GM21381 (cell line): Measurements from ENCODE around the gene METTL1.
"Not testable (repeated sequence)": the region's sequence is repeated elsewhere in the genome, so short reads cannot be mapped to it uniquely, and the experiment has no call there.

Experiments
- ATAC-seq: cut with Tn5 transposase; IDR thresholded peaks from one replicate; pipeline ENCODE4 v1.9.1; 2021; ENCODE audit warnings: mild to moderate bottlenecking, moderate library complexity; ENCODE audit not compliant: unreplicated experiment

METTL1 gene

DNA sequence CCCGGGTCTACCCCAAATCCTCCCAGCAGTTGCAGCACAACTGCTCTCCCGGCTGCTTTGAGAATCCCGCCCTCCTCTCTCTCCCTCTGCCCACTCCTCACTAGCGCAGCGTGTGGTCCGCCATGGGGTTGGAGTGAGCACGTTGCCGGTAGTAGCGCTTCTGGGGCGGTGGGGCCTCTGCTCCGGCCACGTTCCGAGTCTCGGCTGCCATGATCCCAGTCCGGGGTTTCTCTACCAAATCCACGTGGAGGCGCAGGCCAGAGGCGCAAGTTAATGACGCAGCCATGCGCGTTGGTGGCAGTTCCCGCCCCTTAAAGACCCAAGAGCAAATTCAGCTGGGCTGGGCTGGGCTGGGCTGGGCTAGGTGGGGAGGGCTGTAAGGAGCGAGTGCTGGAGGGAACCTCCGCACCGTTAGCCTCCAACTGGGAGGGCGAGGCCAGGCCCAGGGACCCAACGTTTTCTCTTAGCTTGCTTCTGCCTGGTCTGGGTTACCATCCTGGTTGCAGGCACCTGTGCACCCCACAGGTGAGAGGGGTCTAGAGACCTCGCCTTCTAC, at the start of gene METTL1:
Gene METTL1, minus strand, starts transcription at position 233 of the 556 bp plus-strand sequence. Its CDS starts 22 bp downstream, at position 211.
- peak; percentile 79 for ATAC-seq

DNA sequence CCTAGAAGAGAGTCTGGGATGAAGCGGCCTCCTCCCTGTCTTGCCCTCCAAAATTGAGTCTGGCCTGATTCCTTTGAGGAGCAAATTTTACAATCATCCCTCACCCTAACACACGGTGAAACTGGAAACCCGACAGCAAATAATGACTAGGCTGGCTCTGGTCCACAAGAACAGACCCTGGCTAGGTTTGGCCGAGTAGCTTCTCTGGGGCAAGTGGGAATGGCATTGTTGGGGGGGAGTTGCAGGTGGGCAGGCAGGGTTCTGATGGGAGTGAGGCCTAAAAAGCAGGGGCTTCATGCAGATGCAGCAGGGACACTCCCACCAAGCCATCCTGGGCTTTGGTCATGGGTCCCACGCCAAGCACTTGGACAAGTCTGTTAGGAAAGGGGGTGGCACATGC, 49.1 kb upstream of the METTL1 start:
- ATAC-seq: not testable (repeated sequence)

DNA sequence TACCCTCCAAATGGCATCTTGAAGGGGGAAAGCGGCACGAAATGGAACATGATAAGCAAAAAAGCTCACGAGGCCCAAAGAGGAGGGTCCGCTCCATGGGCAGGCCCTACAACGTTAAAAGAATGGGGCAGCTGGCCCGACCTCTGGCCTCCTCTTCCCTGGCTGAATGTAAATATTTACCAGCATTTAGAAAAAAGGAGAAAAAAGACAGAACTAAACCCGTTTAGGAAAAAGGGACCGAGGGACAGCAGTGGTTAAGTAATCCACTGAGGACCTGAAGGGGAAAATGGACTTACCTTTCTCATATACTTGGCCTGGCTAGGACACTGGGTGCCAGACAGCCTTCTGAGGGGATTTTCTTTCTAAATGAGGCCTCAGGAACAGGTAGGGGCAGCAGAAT, 48.2 kb upstream of the METTL1 start:
- not testable (repeated sequence) for ATAC-seq

DNA sequence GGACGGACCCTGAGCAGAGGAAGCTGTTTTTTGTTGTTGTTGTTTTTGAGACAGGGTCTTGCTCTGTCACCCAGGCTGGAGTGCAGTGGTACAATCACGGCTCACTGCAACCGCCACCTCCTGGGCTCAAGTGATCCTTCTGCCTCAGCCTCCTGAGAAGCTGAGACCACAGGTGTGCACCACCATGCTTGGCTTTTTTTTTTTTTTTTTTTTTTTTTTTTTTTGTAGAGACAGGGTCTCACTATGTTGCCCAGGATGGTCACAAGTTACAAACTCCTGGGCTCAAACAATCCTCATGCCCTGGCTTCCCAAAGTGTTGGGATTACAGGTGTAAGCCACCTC, 46.1 kb upstream of the METTL1 start:
- ATAC-seq: not testable (repeated sequence)

DNA sequence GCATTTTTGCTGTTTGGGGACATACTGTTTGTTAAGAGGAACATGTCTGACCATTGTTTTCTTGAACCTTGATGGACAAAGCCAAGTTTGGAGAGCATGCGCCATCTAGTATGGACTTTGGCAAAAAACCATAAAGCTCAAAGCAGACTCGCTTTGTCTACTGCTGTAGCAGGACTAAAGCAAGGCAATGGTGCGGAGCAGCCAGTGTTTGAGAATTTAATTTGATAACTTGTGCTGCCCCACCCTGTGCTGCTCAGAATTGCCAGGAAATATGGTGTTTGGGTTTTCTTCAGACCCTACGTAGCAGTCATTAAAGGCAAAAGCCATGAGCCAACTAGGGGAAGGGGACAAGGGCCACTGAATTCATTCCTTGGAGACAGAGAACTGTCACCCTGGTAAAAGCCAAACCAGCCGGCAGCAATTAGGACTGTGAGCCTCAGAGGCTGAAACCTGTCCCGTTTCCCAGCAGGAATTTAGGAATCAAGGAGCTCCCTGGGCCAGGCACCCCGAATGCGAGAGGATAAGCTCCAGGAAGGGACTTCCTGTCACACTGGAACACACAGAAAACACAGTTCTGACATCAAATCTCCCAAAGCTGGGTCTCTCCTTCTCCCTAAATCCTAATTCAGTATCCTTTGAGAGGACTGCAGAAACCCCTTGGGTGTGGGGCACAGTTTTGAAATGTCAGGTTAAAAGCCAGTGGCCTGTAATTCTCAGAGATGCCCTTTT, 45.5 kb upstream of the METTL1 start:
- no peak for ATAC-seq

DNA sequence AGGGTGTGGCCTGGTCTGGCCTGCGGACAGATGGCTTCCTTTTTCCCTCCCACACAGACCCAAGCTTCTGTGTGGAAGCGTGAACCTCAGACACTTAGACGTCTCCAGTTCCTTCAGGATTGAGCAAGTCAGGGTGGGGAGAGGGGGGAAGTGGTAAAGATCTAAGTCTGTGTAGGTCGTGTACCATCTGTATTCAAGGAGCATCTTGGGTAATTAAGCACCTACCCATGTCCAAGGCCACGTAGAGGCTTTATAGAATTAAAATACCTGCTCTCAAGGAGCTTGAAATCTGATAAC, 44.9 kb upstream of the METTL1 start:
- no peak for ATAC-seq

DNA sequence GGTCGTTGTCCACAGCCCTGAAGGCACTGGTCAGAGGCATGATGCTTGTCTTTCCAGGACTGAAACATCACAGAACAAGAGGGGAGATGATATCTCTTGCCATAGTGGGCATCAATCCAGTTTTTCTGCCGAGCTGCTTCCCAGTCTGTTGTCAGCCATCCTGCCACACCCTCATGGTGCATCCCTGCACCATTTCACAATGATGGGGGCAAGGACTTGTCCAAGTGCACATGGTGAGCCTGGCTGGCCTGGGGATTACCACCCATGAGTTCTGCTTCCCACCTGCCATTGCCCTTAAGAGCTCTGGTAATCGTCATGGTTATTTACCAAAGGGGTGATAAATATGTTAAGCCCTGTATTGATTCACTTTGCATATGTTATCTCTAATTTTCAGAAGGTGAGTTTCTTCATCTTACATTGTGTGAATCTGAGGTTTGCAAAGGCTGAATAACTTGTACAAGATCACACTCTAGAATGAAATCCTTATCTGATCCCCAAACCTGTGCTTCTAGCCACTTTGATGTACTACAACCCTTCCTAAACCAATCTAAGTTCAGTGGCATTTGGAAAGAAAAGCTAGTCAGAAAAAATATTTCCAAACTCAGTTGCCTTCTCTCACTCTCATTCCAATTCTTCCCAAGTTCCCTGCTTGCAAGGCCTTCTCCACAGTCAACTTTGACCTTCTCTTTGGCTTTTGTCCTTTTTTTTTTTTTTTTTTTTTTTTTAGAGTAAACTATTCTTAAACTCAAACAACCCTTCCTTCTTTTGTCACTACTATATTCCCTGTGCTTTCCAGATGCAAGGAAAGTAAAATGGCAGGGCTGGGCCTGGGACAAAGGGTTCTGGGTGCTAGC, 44.3 kb upstream of the METTL1 start:
- ATAC-seq: no peak

DNA sequence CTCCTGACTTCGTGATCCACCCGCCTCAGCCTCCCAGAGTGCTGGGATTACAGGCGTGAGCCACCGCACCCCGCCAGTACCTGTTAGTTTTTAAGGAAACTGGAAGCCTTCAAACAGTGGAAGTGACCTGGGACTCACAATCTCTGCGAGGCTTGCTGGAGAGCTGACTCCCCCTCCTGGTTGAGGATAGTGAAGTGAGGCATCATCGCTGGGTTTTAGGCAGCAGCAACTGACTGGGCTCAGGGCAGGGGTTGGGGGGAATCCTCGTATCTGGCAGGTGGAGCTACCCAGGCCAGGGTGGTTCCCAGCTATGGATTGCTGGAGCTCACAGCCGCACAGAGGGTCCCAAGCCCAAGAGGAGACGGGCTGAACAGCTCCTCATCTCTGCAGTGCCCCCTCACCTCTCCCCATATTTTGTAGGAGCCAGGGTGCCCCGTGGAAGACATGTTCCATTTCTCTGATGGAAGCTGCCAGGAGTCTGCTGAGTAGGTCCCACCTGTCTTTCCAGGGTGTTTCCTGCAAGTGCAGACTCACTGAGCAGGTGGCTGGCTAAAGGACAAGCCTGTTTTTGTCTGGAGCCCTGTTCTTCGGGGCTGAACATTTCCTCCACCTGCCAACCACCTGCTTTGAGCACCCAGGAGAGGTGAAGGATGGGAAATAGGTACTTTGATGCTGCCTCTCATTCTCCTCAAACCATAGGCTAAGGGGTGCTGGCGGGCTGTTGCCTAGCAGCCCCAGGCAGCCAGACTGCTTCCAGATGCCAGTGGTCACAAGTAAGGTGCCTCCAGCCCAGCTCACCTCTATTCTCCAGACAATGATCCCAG, 43.5 kb upstream of the METTL1 start:
- ATAC-seq: no peak

DNA sequence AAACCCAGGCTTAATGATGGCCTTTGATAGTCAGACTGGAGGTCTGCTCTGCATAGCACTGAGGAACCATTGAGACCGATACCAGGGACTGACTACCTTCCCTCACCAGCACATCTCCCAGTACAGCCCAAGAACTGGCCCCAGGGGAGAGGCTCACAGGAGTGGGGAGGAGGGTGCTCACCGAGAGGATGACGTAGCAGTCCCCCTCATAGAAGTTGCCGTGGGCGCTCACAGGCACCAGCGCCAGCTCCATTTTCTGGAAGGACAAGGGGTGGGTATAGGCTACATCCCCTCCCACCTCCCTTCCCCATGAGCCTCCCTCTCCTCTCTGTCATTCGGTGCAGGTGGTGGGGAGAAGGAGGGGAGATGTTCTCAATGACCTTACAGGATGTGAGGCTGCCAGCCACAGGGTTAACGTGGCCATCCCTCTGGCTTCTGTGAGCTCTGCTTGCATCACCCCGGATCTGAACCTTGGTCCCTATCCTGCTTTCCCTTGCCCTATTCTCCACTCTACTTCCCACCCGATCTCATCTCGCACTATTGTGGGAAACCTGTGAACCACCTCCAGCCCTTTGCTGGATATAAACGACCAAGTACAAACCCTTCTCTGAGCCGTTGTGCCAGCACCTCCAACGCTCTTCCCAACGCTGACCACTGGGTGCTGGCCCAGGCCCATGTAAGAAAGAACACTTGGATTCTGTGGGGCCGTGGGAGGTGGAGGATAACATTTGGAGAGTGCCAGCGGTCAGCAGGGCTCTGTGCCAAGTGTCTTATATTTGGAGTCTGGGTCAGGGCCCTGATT, 42.3 kb upstream of the METTL1 start:
- no peak for ATAC-seq

DNA sequence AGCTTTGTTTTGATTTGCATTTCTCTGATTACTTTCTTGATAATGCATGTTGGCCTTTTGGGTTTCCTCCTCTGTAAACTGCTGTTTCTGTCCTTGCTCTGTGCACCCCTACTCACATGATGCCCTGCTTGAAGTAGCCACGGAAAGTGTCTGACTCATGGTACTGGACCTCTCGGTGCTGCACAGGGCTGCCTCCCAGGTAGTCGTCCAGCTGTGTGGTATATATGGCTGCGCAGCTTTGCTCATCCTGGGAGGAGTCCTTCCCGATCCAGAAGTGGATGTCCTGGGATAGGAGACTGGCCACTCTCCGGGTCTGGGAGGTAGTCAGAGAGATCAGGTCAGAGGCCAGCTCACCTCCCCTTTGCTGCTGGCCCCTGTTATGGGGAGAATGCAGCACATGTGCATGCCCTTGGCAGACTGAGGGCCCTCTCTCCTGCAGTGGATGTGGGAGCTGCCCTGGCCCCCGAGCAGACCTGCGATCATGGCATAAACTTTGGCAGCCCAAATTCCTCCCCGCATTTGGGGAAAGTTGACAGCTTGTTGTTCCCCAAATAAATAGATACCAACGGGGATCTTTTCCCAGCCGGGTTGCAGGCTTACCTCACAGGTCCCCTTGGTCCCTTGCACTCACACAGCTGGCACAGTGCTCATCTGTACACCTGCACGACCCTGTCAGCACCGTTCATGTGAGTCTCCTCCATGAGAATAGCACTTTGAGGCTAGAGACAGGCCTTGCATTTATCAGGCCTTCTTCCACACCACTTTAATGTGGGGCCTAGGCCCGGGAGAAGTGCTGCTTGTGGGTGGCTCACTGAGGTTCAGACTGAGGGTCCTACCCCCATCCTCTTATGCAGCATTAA, 41.4 kb upstream of the METTL1 start:
- ATAC-seq: no peak

DNA sequence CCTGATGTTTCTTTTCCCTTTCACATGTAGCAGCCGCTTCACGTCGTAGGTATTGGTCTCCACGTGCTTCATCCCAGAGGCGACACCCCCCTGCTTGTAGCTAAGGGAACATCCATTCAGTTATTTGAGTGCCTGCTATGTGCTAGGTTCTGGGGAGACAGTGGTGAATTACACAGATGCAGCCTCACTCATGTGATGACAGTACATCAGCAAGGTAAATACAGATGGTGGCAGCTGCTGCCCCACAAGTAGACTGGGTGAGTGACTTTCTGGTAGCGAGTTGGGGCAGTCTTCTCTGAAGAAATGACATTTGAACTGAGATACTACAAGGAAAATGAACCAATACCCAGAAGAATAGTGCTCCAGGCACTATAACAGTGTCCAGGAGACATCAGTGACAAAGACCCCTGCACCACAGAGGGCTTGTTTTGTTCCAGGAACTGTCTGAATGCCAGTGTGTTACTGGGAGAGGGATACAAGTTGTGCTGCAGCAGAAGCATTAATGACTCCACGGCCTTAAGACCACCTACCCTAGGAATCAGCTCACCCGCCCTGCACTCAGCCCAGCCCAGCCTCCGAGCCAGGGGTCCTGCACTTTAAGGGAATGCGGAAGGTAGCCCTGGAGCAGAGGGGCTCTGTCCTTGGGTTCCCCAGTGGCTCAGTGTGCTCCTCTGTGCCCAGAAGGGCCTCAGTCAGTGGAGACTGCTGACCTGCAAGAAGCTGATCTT, 39.3 kb upstream of the METTL1 start:
- ATAC-seq: no peak

DNA sequence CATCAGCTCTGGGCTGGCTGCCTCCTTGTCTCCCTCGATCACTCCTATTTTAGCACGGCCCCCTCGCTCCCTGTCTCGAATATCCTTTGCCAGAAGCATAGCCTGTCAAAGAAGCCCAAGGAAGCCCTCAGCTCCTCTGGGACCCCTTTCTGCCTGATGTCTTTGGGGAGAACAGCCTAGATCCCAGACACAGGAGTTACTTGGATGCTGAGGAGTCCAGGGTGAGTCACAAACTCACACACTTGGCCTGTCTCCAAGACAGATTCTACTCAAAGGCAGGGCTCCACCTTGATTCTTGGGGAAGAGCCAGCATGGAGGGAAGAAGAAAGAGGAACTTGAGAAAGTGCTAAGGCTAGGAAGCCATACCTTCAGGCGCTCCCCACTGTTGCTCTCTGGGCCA, 38.5 kb upstream of the METTL1 start:
- ATAC-seq: no peak

DNA sequence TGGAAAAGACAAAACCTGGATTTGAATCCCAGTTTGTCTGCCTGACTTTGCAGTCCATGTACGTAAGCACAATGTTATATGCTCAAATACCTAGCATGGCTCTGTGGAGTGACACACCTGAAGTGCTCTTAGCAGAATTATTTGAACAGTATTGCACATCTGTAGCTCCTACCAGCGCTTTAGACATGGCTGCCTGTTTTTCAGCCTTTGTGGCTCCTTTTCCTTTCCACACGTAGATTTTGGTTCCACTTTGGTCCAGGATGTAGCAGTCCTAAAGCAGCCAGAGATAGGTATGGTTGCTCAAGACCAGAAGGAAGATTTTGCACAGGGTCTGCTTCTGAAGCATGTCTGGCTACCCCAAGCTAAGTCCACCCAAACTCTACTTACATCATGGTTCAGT, 37.5 kb upstream of the METTL1 start:
- ATAC-seq: no peak

DNA sequence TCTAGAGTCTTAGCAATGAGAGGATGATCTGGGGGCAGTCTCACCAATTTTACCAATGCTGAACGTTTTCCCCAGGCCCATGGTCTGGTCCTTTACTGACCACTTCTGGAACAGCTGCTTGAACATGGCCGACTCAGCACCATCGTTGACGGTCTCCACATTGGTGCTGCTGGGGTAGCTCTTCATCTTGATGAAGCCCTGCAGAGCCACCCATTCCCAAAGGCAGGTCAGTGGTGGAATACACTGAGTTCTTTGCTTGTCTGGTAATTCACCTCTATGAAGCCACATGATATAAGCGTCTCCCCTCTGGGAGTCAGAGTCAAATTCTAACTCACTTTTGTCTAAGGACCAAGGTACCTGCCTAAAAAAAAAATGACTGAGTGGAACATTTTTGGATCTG, 36.4 kb upstream of the METTL1 start:
- ATAC-seq: no peak

DNA sequence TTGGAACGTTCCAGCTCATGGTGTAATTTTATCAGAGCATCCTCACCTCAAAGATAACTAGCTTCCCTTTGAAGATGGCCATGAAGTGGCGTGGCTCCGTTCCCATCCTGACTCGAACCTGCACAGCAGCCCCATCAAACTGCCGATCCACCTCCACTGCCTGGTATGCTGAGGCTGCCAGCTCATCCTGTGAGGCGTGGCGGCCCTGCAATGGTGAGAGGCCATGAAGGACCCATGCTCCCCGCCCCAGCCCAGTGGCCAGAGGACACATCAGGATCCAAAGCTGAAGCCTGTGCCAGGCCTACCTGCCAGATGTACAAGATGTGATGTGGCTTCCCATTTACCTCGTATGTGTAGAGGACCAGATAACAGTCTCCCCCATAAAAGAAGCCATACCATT, 35.4 kb upstream of the METTL1 start:
- no peak for ATAC-seq

DNA sequence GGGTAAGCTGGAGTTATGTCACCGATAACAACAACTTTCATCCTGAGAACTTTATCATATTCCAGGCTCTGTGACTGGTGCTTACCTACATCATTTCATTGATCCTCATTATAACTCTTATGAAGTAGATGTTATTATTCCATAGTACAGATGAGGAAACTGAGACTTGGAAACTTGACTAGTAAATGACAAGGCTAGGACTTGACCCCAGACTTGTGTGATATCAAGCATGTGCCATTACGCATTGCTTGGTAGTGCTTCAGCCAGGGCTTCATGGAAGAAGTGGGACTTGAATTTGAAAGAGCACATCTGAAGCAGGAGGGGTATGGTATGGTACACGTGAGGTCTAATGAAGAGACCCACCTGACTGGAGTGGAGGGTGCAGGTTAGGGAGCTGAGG, 34.8 kb upstream of the METTL1 start:
- no peak for ATAC-seq

DNA sequence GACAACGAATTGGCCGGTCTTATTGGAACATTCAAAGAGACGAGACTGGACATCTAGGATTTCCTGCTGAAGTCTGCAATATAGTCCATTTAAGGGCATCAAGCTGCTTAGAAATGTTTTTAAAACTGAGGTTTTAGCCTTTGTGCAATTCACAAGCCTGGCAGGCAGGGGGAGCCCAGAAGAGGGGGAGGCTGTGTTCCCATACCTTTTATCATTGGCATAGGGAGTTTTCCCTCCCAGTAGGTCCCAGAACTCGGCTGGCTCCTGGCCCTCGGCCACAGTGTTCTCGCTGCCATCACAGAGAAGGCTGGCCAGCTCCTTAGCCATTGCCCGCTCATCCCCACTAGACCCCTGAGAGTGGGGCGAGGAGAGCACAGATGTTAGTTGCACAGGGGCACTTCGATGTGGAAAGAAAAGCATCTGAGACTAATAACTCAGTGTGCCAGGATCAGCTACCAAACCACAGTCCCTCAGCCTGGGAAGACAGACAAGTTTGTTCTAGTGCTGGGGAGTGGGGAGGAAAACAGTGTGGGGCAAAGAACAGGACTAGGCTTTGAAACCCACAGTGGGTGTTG, 31.5 kb upstream of the METTL1 start:
- no peak for ATAC-seq

DNA sequence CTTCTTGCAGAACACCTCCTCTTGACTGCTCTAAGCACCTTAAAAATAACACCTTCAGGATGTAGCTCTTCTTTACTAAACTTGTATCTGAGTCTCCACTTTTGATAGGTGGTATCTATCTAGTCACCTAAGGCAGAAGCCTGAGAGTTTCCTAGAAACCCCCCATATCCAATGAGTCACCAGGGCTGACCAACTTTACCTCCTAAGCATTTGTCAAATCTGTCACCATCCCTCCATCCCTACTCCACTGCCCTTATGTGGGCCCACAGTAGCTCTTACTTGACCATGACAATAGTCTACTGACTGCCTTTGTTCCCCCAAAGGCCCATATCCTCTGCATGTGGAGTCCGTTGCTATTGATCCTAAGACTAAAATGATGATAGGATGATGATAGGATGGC, 30.7 kb upstream of the METTL1 start:
- no peak for ATAC-seq

DNA sequence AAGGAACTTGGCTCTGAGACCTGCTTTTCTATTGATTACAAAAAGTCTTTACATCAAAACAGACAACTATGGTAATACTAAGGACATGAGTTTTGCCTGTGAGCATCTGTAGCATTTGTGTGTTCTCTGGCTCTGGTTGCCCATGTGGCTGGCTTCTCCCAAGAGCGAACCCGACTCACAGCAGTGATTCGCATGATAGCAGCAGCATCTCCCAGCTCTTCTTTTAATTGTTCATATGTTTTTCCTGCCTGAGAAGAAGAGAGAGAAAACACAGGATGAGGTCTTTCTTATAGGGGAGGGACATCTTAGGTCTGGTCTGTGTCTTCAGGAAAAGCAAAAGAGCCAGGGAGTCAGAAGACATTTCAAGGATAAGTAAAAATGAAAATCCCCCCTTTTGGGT, 29.1 kb upstream of the METTL1 start:
- ATAC-seq: no peak
